ENCODE measurements around the gene MAML1.
"Not testable (repeated sequence)": the region's sequence is repeated elsewhere in the genome, so short reads cannot be mapped to it uniquely, and the experiment has no call there.

Gene MAML1

GRCh38 chr5:179732918-179733771, 523 bp downstream of the MAML1 start:
- peak; percentile 72 for DNase-seq

DNA sequence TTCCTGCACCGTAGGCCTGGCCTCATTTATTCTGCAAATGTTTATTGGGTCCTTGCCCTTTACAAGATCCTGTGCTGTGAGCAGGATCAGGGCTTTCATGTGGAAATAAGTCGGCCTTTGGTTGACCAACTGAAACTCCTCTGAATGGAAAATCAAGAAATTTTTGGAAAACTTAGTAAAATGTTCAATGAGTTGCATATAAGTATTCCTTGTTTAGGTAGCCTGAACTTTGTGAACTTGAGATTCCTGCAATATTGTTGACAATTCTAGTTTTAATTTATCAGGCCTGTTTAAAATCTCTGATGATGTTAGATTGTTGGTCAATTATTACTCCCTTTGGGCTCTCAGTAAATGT, 1.1 kb downstream of the MAML1 start:
- DNase-seq: no peak

- no peak for DNase-seq
Observed at GRCh38 chr5:179734536-179735164, 2.0 kb downstream of the MAML1 start.

DNA sequence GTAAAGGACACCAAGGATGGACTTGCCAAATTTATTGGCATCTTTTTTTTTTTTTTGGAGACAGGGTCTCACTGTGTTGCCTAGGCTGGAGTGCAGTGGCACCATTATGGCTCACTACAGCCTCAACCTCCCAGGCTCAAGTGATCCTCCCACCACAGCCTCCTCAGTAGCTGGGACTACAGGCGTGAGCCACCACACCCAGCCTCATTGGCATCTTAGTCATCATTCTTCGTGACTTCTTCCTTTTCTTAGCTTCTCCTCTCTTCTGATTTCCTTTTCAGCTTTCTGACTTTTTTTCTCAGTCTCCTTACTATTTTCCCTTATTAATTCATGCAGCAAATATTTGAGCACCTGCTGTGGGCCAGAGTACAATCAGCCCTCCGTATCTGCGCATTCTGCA, 6.1 kb downstream of the MAML1 start:
- no peak for DNase-seq

DNA sequence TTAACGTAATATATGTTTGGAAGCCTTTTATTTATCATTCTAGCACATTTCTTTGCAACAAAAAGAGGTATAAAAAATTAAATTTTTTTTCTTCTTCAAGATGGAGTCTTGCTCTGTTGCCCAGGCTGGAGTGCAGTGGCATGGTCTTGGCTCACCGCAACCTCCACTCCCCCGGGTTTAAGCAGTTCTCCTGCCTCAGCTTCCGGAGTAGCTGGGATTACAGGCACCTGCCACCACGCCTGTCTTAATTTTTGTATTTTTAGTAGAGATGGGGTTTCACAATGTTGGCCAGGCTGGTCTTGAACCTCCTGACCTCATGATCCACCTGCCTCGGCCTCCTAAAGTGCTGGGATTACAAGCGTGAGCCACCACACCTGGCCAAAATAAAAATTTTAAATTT, 11.5 kb downstream of the MAML1 start:
- DNase-seq: not testable (repeated sequence)

DNA sequence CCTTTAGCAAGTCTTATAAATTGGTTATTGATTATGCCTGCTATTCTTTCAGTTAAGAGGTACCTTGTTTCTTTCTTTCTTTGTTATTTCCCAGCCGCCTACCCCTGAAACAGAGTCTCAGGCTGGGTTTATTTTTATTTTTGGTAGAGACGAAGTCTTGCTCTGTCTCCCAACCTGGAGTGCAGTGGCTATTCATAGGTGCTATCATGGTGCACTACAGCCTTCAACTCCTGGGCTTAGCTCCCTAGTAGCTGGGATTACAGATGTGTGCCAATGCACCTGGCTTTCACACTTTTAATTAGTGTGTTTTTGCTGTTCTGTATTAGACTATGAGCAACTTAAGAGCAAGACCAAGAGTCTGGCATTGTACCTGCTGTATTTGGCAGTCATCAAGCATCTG, 14.2 kb downstream of the MAML1 start:
- DNase-seq: no peak

- DNase-seq: no peak
Observed at GRCh38 chr5:179747811-179748210, 15.2 kb downstream of the MAML1 start.

- no peak for DNase-seq
Observed at GRCh38 chr5:179749857-179750508, 17.4 kb downstream of the MAML1 start.

DNA sequence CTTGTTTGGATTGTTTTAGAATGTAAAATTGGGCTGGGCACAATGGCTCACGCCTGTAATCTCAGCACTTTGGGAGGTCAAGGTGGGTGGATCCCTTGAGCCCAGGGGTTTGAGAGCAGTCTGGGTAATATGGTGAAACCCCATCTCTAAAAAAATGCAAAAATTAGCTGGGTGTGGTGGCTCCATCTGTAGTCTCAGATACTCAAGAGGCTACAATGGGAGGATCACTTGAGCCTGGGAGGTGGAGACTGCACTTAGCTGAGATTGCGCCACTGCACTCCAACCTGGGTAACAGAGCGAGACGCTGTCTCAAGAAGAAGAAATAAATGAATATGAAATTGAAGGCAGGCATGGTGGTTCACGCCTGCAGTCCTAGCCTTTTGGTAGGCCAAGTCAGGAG, 21.3 kb downstream of the MAML1 start:
- DNase-seq: no peak

GRCh38 chr5:179755022-179755421, 22.4 kb downstream of the MAML1 start:
- DNase-seq: no peak

DNA sequence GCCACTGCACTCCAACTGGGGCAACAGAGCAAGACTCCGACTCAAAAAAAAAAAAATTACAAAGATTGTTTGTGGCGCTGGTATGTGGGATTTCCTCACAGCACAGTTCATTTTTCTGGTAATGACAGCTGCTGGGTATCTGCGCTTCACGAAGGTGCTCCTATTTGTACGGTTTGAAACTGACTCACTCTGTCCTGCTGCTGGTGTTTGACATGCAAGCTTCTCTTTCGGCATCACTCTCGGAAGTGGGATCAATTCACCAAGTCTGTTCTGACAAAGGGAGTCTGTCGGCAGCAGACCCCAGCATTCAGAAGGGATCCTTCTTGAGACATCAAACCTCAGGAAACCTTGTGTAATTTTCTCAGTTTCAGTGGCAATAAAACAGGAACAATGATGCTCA, 26.3 kb downstream of the MAML1 start:
- peak; percentile 40 for DNase-seq

GRCh38 chr5:179759581-179760551, 27.2 kb downstream of the MAML1 start:
- peak; percentile 94 for DNase-seq

GRCh38 chr5:179762079-179762780, 29.6 kb downstream of the MAML1 start:
- peak; percentile 73 for DNase-seq

DNA sequence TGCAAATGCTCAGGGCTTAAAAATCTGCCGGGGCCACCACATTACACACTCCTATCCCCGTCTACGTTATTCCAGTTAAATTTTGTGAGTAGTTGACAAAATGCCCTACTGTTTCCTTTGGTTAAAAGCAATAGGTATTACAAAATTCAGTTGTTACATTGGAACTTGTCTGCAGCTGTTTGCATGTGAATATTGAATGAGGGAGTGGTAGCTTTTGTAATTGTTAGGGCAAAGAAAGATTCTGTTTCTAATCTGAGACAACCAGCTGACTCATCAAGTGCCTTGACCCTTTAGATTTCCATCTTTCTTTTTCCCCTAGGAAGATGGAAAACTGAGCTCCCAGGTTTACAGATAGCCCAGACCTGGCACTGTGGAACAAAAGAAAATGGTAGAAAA, 30.2 kb downstream of the MAML1 start:
- no peak for DNase-seq

- peak; percentile 90 for DNase-seq
Observed at GRCh38 chr5:179763215-179763945, 30.8 kb downstream of the MAML1 start.

GRCh38 chr5:179764056-179764455, 31.4 kb downstream of the MAML1 start:
- no peak for DNase-seq

DNA sequence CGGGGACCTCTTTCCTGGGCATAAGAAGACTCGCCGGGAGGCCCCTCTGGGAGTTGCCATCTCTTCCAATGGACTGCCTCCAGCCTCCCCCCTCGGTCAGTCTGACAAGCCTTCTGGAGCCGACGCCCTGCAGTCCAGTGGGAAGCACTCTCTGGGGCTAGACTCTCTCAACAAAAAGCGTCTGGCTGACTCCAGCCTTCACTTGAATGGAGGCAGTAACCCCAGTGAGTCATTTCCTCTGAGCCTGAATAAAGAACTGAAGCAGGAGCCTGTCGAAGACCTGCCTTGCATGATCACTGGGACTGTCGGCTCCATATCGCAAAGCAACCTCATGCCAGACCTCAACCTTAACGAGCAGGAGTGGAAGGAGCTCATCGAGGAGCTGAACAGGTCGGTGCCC, 32.8 kb downstream of the MAML1 start:
- DNase-seq: peak; percentile 14

DNA sequence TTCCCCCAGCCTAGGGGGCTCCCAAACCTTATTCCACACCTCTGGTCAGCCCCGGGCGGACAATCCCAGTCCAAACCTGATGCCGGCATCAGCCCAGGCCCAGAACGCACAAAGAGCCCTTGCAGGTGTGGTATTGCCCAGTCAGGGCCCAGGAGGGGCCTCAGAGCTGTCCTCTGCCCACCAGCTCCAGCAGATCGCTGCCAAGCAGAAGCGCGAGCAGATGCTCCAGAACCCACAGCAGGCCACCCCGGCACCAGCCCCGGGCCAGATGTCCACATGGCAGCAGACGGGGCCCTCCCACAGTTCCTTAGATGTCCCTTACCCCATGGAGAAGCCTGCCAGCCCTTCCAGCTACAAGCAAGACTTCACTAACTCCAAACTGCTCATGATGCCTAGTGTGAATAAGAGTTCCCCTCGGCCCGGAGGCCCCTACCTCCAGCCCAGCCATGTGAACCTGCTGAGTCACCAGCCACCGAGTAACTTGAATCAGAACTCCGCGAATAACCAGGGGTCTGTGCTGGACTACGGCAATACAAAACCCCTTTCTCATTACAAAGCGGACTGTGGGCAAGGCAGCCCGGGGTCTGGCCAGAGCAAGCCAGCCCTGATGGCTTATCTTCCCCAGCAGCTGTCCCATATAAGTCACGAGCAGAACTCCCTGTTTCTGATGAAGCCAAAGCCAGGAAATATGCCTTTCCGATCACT, 33.6 kb downstream of the MAML1 start:
- DNase-seq: no peak

GRCh38 chr5:179766726-179767455, 34.3 kb downstream of the MAML1 start:
- DNase-seq: no peak

DNA sequence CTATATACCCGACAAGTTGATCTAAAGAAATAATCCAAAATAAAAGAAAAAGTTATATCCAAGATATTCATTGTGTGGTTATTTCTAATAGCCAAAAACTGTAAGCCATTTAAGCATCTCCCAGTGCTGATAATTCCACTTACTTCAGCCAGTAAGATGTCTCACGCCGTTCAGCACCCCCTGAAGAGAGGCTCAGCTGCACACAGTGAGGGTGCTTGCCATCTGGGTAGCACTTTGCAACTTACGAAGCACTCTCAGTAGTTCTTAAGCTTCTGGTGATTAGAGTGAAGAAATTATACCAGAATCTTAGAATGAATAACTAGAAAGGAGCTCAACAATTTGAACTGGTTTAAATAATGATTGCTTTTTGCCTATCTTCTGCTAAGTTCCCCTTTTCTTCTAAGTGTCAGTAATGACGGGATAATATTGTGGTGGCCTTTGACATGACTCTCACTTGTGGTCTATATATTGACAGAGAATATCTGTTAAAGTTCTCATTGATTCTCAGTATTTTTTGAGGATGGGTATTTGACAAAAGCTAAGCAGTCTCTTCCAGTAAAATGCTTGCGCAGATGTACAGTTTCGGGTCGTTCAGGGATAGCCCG, 35.0 kb downstream of the MAML1 start:
- DNase-seq: no peak
